ENCODE data around the gene TNP2. TPM values are rescaled to one million over a fixed set of nuclear protein-coding genes. Genes with fewer than 3 reads are reported as not detected.

Gene TNP2
- total RNA-seq, 1 donor from 2014 or later = not detected

DNA sequence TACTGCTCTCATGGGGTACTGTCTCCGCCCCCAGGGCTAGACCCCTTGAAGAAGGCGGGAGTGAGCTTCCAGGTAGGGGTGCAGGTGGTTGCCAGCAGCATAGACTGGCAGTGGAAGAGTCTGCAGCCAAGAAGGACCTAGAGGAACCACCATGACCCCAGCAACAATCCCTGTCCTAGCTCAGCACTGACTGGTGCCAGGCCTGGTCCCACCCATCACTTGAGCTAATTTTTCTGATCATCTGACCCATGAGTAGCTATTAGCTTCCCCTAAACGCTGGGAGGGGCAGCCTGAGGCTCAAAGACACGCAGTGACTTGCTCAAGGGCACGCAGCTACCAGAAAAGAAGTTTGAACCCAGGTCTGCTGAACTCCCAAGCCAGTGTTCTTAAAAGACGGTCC lies 3.4 kb upstream of the TNP2 start:
- Mint-ChIP-seq H3K9me3 (no peaks in the 10 kb centered on the region), H3K27ac (no peak overlapping the region), H3K4me3 (no peak overlapping the region), H3K27me3 (no peaks in the 10 kb centered on the region), H3K36me3 (no peaks in the 10 kb centered on the region), H3K4me1 (ENCODE audit: unreplicated experiment) (peaks cover 11% of the 10 kb centered on the region)
- no peak for DNase-seq (ENCODE audit: extremely low spot score, unreplicated experiment)
- TF ChIP-seq, protein P1, sequence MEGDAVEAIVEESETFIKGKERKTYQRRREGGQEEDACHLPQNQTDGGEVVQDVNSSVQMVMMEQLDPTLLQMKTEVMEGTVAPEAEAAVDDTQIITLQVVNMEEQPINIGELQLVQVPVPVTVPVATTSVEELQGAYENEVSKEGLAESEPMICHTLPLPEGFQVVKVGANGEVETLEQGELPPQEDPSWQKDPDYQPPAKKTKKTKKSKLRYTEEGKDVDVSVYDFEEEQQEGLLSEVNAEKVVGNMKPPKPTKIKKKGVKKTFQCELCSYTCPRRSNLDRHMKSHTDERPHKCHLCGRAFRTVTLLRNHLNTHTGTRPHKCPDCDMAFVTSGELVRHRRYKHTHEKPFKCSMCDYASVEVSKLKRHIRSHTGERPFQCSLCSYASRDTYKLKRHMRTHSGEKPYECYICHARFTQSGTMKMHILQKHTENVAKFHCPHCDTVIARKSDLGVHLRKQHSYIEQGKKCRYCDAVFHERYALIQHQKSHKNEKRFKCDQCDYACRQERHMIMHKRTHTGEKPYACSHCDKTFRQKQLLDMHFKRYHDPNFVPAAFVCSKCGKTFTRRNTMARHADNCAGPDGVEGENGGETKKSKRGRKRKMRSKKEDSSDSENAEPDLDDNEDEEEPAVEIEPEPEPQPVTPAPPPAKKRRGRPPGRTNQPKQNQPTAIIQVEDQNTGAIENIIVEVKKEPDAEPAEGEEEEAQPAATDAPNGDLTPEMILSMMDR (conservative IDR thresholded peaks at IDR 0.05) = no peak

DNA sequence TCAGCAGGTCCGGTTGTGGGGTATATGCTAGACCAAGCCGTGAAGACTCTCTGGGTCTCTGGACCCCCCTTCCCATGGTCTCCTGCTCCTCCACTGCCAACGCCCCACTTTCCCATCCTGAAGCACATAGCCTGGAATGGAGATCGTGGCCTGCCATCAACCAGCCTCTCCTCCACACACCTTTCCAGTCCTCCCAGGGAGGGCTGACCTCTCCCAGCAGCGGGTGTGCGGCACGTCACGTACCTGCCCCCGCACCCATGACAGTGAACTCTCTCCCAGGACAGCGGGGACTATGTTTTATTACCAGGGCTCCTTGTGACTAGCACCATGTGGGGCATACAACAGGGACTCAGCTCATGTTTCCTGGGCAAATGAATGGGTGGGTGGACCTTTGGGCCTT lies 2.5 kb upstream of the TNP2 start:
- no peaks in the 10 kb centered on the region for H3K36me3 Mint-ChIP-seq
- no peak overlapping the region for H3K27ac Mint-ChIP-seq
- H3K4me1 Mint-ChIP-seq (ENCODE audit: unreplicated experiment) = peaks cover 11% of the 10 kb centered on the region
- no peaks in the 10 kb centered on the region for H3K9me3 Mint-ChIP-seq
- no peak overlapping the region for H3K4me3 Mint-ChIP-seq
- no peak for DNase-seq (ENCODE audit: extremely low spot score, unreplicated experiment)
- TF ChIP-seq, protein P1 (conservative IDR thresholded peaks at IDR 0.05) = no peak
- H3K27me3 Mint-ChIP-seq = no peaks in the 10 kb centered on the region

DNA sequence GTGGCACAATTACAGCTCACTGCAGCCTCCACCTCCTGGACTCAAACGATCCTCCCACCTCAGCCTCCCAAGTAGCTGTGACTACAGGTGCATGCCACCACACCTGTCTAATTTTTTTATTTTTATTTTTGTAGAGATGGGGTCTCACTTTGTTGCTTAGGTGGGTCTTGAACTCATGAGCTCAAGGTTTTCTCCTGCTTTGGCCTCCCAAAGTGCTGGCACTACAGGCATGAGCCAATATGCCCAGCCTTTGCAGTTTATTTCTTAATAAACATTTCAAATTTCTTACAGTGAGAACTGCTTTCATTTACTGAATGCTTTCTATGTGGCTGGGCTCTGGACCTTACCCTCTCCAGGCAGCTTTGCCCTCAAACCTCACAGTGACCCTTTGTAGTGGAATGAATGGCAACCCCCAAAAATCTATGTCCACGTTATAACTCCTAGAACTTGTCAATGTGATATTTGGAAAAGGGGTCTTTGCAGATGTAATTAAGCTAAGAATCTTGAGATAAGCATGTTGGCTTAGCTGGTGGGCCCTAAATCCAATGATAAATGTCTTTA lies 1.6 kb upstream of the TNP2 start:
- H3K9me3 Mint-ChIP-seq = no peaks in the 10 kb centered on the region
- H3K36me3 Mint-ChIP-seq = no peaks in the 10 kb centered on the region
- no peak overlapping the region for H3K4me3 Mint-ChIP-seq
- peaks cover 11% of the 10 kb centered on the region for H3K4me1 Mint-ChIP-seq (ENCODE audit: unreplicated experiment)
- H3K27me3 Mint-ChIP-seq = no peaks in the 10 kb centered on the region
- TF ChIP-seq, protein P1 (conservative IDR thresholded peaks at IDR 0.05) = no peak
- no peak overlapping the region for H3K27ac Mint-ChIP-seq
- no peak for DNase-seq (ENCODE audit: extremely low spot score, unreplicated experiment)

DNA sequence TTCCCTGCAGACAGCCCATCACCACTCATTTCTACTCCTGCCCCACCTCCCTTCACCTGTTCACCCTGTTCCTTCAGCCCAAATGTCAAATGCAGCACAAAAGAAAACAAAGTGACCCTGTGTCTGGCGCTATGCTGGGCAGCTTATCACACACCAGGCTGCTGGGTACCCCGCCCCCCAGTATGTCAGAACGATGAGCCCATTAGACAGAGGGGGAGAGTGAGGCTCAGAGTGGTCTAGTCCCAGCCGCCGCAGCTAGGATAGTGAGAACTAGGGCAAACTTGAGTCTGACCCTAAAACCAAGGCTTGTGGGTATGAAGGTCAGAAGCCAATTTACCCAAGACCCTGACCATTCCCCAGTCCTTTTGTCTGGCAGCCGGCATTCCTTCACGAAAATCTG lies 4.0 kb downstream of the TNP2 start:
- Mint-ChIP-seq H3K4me1 (ENCODE audit: unreplicated experiment) (peaks cover 4% of the 10 kb centered on the region), H3K4me3 (no peak overlapping the region), H3K36me3 (no peaks in the 10 kb centered on the region), H3K9me3 (no peaks in the 10 kb centered on the region), H3K27me3 (no peaks in the 10 kb centered on the region), H3K27ac (no peak overlapping the region)
- TF ChIP-seq, protein P1 (conservative IDR thresholded peaks at IDR 0.05) = no peak
- no peak for DNase-seq (ENCODE audit: extremely low spot score, unreplicated experiment)

DNA sequence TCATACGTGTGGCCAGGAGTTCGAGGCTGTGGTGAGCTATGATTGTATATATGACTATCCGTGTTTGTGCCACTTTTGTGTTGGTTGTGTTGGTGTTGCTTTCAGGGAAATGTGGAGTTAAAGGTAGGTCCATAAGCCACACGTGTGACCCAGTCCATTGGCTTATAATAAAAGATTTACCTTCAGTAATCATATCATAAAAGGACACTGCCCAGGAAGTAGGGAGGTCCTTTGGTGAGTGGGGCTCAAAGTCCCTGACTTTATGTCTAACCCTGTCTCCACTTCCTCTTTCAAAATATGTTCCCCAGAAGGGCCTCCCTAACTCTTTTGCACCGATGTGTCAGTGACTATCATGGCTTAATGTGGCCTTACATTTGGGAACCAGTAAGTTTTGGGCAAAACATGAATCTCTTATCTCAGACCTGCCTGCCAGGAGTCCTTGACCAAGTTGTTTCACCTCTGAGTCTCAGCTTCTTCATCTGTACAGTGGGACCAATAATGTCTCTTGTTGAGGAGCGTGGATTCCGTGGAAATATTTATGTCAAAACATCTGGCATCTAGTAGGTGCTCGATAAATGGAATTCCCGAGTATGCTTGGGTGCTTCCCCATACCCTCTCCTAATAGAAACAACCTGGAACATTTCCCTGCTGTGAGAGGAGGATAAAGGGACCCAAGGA lies 4.8 kb downstream of the TNP2 start:
- no peak overlapping the region for H3K4me3 Mint-ChIP-seq
- TF ChIP-seq, protein P1 (conservative IDR thresholded peaks at IDR 0.05) = no peak
- H3K36me3 Mint-ChIP-seq = no peaks in the 10 kb centered on the region
- no peaks in the 10 kb centered on the region for H3K27me3 Mint-ChIP-seq
- peaks cover 4% of the 10 kb centered on the region for H3K4me1 Mint-ChIP-seq (ENCODE audit: unreplicated experiment)
- H3K9me3 Mint-ChIP-seq = no peaks in the 10 kb centered on the region
- peak overlapping the region; percentile 1 for H3K27ac Mint-ChIP-seq
- DNase-seq (ENCODE audit: extremely low spot score, unreplicated experiment) = no peak
